SU-DHL-6 (cell line): ENCODE results near the gene LRRK1.

ENCODE experiments used
- H2AFZ ChIP-seq: fragments of 200-600 bp; sonication (generic); 2 replicates; pipeline ENCODE4 v1.6.1; 2014; ENCODE audit warnings: low read depth, mild to moderate bottlenecking, moderate library complexity, mixed read lengths, antibody characterized with exemption, low read length; ENCODE audit not compliant: severe bottlenecking
- H3F3A ChIP-seq: fragments of 200-600 bp; shearing (Covaris generic); 2 replicates; pipeline ENCODE4 v1.6.0; 2016; ENCODE audit warnings: antibody characterized with exemption, mild to moderate bottlenecking; ENCODE audit not compliant: insufficient read depth
- H3K27ac ChIP-seq: fragments of 200-600 bp; sonication (generic); 2 replicates; pipeline ENCODE4 v1.5.1; 2016; ENCODE audit warnings: low read depth, mild to moderate bottlenecking, low read length, moderate library complexity, mixed read lengths
- H3K27me3 ChIP-seq: fragments of 200-600 bp; sonication (generic), shearing (Covaris generic); 2 replicates; pipeline ENCODE4 v1.6.0; 2014; ENCODE audit warnings: mild to moderate bottlenecking, low read length
- H3K36me3 ChIP-seq: fragments of 200-600 bp; sonication (generic); 2 replicates; pipeline ENCODE4 v1.6.1; 2014; ENCODE audit warnings: mild to moderate bottlenecking, low read length, mixed read lengths
- H3K4me2 ChIP-seq: fragments of 300-600, 200-600 bp; shearing (Covaris generic), sonication (generic); 2 replicates; pipeline ENCODE4 v1.6.0; 2014; ENCODE audit warnings: low read length, low read depth, mild to moderate bottlenecking; ENCODE audit not compliant: poor library complexity, severe bottlenecking
- H3K4me3 ChIP-seq: fragments of 200-600 bp; sonication (generic); 2 replicates; pipeline ENCODE4 v1.5.1; 2014; ENCODE audit warnings: antibody characterized with exemption, low read length, mild to moderate bottlenecking, mixed read lengths; ENCODE audit not compliant: insufficient read depth, poor library complexity, severe bottlenecking
- H3K79me2 ChIP-seq: fragments of 200-600 bp; sonication (generic); 2 replicates; pipeline ENCODE4 v1.6.1; 2014; ENCODE audit warnings: mild to moderate bottlenecking, low read length, moderate library complexity; ENCODE audit not compliant: insufficient read depth
- H3K9ac ChIP-seq: fragments of 200-600 bp; sonication (generic); 2 replicates; pipeline ENCODE4 v1.7.0; 2014; ENCODE audit warnings: mild to moderate bottlenecking, low read length
- H3K9me2 ChIP-seq: fragments of 200-600 bp; sonication (generic); replicated peaks from 2 replicates; pipeline ENCODE4 v1.6.1; 2014; ENCODE audit warnings: low read length; ENCODE audit not compliant: insufficient read depth
- H3K9me3 ChIP-seq: fragments of 200-600 bp; sonication (generic); 2 replicates; pipeline ENCODE4 v1.6.1; 2014; ENCODE audit warnings: low read length, mixed read lengths; ENCODE audit not compliant: insufficient read depth
- H4K20me1 ChIP-seq: fragments of 200-600 bp; sonication (generic); 2 replicates; pipeline ENCODE4 v1.6.1; 2014; ENCODE audit warnings: low read depth, mild to moderate bottlenecking, antibody characterized with exemption, low read length, moderate library complexity, mixed read lengths
- CTCF ChIP-seq: fragments of 200-600 bp; sonication (generic); IDR thresholded peaks from one replicate; pipeline ENCODE4 v1.5.1; 2017; ENCODE audit warnings: antibody characterized with exemption, mild to moderate bottlenecking, low read length, moderate library complexity; ENCODE audit not compliant: insufficient read depth, poor library complexity, severe bottlenecking
- EZH2phosphoT487 ChIP-seq: fragments of 200-600 bp; sonication (generic), shearing (Covaris generic); conservative IDR thresholded peaks from 2 replicates; pipeline ENCODE4 v1.6.1; 2018; ENCODE audit warnings: mild to moderate bottlenecking, antibody characterized with exemption, low read length, moderate library complexity, mixed read lengths

LRRK1 gene

GRCh38 chr15:101020451-101020850 lies 101.3 kb downstream of the LRRK1 start:
- no peak for TF ChIP-seq EZH2phosphoT487
- TF ChIP-seq CTCF = no peak
- no peaks in the 10 kb centered on the region for H3K9me2 ChIP-seq
- no peak overlapping the region for H3K4me2 ChIP-seq
- H3K27ac ChIP-seq = no peak overlapping the region
- no peaks in the 10 kb centered on the region for H3K79me2 ChIP-seq
- H3F3A ChIP-seq = peaks cover 4% of the 10 kb centered on the region; the same call in 1 of the 2 replicates
- H4K20me1 ChIP-seq = no peaks in the 10 kb centered on the region
- H3K36me3 ChIP-seq = peaks cover 53% of the 10 kb centered on the region
- no peaks in the 10 kb centered on the region for H3K9me3 ChIP-seq
- H3K4me3 ChIP-seq = no peak overlapping the region
- no peak overlapping the region for H2AFZ ChIP-seq
- no peak overlapping the region for H3K9ac ChIP-seq
- H3K27me3 ChIP-seq = no peaks in the 10 kb centered on the region

- Histone ChIP-seq H3K27ac (no peak overlapping the region), H3K9me3 (no peaks in the 10 kb centered on the region), H4K20me1 (no peaks in the 10 kb centered on the region), H3K79me2 (no peaks in the 10 kb centered on the region), H3K27me3 (no peaks in the 10 kb centered on the region), H3K9me2 (no peaks in the 10 kb centered on the region), H3F3A (peaks cover 4% of the 10 kb centered on the region; the same call in 1 of the 2 replicates), H2AFZ (no peak overlapping the region), H3K9ac (no peak overlapping the region), H3K4me3 (no peak overlapping the region), H3K4me2 (no peak overlapping the region), H3K36me3 (peaks cover 49% of the 10 kb centered on the region)
- TF ChIP-seq CTCF = no peak
- no peak for TF ChIP-seq EZH2phosphoT487
Observed at GRCh38 chr15:101020945-101021344, 101.8 kb downstream of the LRRK1 start.

GRCh38 chr15:101022306-101022705 lies 103.1 kb downstream of the LRRK1 start:
- H3K36me3 ChIP-seq = peaks cover 36% of the 10 kb centered on the region
- H3K4me2 ChIP-seq = no peak overlapping the region
- TF ChIP-seq CTCF = no peak
- TF ChIP-seq EZH2phosphoT487 = no peak
- no peak overlapping the region for H3K9ac ChIP-seq
- H4K20me1 ChIP-seq = no peaks in the 10 kb centered on the region
- H3F3A ChIP-seq = peaks cover 4% of the 10 kb centered on the region; the same call in 1 of the 2 replicates
- no peak overlapping the region for H2AFZ ChIP-seq
- H3K4me3 ChIP-seq = no peak overlapping the region
- H3K9me3 ChIP-seq = no peaks in the 10 kb centered on the region
- no peaks in the 10 kb centered on the region for H3K27me3 ChIP-seq
- H3K9me2 ChIP-seq = no peaks in the 10 kb centered on the region
- H3K27ac ChIP-seq = no peak overlapping the region
- H3K79me2 ChIP-seq = no peaks in the 10 kb centered on the region
